Endothelial cell of umbilical vein (primary cell): ENCODE results near the gene BGN. TPM values are rescaled to one million over a fixed set of nuclear protein-coding genes. Genes with fewer than 3 reads are reported as not detected.

Experiments
- BruUV-seq: library from RNA; stranded (reverse); fragments of 400-500 nt; replicated peaks from 2 replicates; lab custom pipeline; 2021; lab: Mats Ljungman, UMichigan
- CTCF ChIA-PET: fragments of 300-600, 350-600 bp; sonication (Branson Sonifier 250); formaldehyde crosslinking; loops from one replicate; lab custom pipeline; 2021; ENCODE audit warnings: antibody characterized with exemption, inconsistent platforms; lab: Charles Lee
- POLR2A ChIA-PET: fragments of 300-600, 350-600 bp; sonication (Branson Sonifier 250); formaldehyde crosslinking; loops from one replicate; lab custom pipeline; 2021; ENCODE audit warnings: antibody characterized with exemption, inconsistent platforms; lab: Charles Lee
- DNase-seq: peaks from one replicate; pipeline ENCODE4 v3.0.0-alpha.2; 2011; ENCODE audit warnings: low read depth, low spot score
- FAIRE-seq: peaks from 2 replicates; lab custom pipeline; 2011; peaks lifted over from hg19 to GRCh38; lab: Jason Lieb, UNC
- H2AFZ ChIP-seq: 2 replicates; pipeline ENCODE4 v1.6.0; 2012; ENCODE audit warnings: low read depth, low read length, control low read depth, inconsistent platforms
- H3K27ac ChIP-seq: 2 replicates; pipeline ENCODE4 v1.5.1; 2011; ENCODE audit warnings: low read depth, mild to moderate bottlenecking, control low read depth, low read length, moderate library complexity; ENCODE audit not compliant: insufficient read depth
- H3K27me3 ChIP-seq, 2 experiments: 2 replicates each; pipeline versions ENCODE4 v1.6.0 to v1.6.1; 2011; ENCODE audit warnings: low read length in 2 of 2, mixed read lengths in 1 of 2; ENCODE audit not compliant: control insufficient read depth in 2 of 2, insufficient read depth in 2 of 2
- H3K36me3 ChIP-seq, 2 experiments: 2 replicates in 1 of 2; 3 replicates in 1 of 2; pipeline ENCODE4 v1.5.1; 2011; ENCODE audit warnings: low read length in 2 of 2, mild to moderate bottlenecking in 1 of 2, moderate library complexity in 1 of 2; ENCODE audit not compliant: control insufficient read depth in 2 of 2, insufficient read depth in 2 of 2; ENCODE audit errors: extremely low read depth in 1 of 2
- H3K4me1 ChIP-seq: 3 replicates; pipeline ENCODE4 v1.5.1; 2011; ENCODE audit warnings: mild to moderate bottlenecking, low read length; ENCODE audit not compliant: control insufficient read depth, insufficient read depth; ENCODE audit errors: extremely low read depth
- H3K4me2 ChIP-seq: 2 replicates; pipeline ENCODE4 v1.6.1; 2011; ENCODE audit warnings: low read length, control low read depth, mixed read lengths; ENCODE audit not compliant: insufficient read depth
- H3K4me3 ChIP-seq, 3 experiments: fragments of 200-600 bp in 1 of 3; sonication (generic), shearing (Covaris generic) in 1 of 3; replicated peaks in 1 of 3; 2 replicates each; pipeline ENCODE4 v1.5.1; 2011 to 2016; ENCODE audit warnings: control low read depth in 3 of 3, low read length in 3 of 3, mild to moderate bottlenecking in 2 of 3, inconsistent platforms in 1 of 3, low read depth in 1 of 3, moderate library complexity in 1 of 3; ENCODE audit not compliant: insufficient read depth in 1 of 3
- H3K79me2 ChIP-seq: 2 replicates; pipeline ENCODE4 v1.6.0; 2012; ENCODE audit warnings: low read length, inconsistent platforms; ENCODE audit not compliant: control insufficient read depth, insufficient read depth
- H3K9ac ChIP-seq: replicated peaks from 2 replicates; pipeline ENCODE3; 2011; ENCODE audit warnings: low read length, control low read depth; ENCODE audit not compliant: insufficient read depth; ENCODE audit errors: extremely low read depth
- H3K9me1 ChIP-seq: replicated peaks from 3 replicates; pipeline ENCODE4 v1.6.0; 2011; ENCODE audit warnings: mild to moderate bottlenecking, low read length; ENCODE audit not compliant: control insufficient read depth, insufficient read depth; ENCODE audit errors: extremely low read depth
- H3K9me3 ChIP-seq: replicated peaks from 2 replicates; pipeline ENCODE4 v1.5.1; 2012; ENCODE audit warnings: low read length, inconsistent platforms; ENCODE audit not compliant: control insufficient read depth, insufficient read depth
- H4K20me1 ChIP-seq: replicated peaks from 2 replicates; pipeline ENCODE3; 2011; ENCODE audit warnings: mild to moderate bottlenecking, low read length; ENCODE audit not compliant: control insufficient read depth, insufficient read depth; ENCODE audit errors: extremely low read depth
- EZH2 ChIP-seq: IDR thresholded peaks from 2 replicates; pipeline ENCODE4 v1.6.1; 2012; ENCODE audit warnings: borderline replicate concordance, low read depth, mild to moderate bottlenecking, moderate library complexity, low read length, inconsistent platforms; ENCODE audit not compliant: severe bottlenecking
- JUN ChIP-seq: IDR thresholded peaks from 2 replicates; pipeline ENCODE4 v1.6.1; 2011; ENCODE audit warnings: borderline replicate concordance, low read depth; ENCODE audit not compliant: insufficient read length, insufficient read depth
- MYC ChIP-seq: IDR thresholded peaks from one replicate; pipeline ENCODE4 v1.6.1; 2011; ENCODE audit warnings: mild to moderate bottlenecking, low read depth, low read length
- POLR2A ChIP-seq: IDR thresholded peaks from 2 replicates; pipeline ENCODE4 v1.6.1; 2012; ENCODE audit warnings: low read depth, mild to moderate bottlenecking, control low read depth, low read length
- POLR2AphosphoS5 ChIP-seq: IDR thresholded peaks from 2 replicates; pipeline ENCODE4 v1.6.1; 2012; ENCODE audit warnings: low read depth, mild to moderate bottlenecking, control low read depth, low read length, moderate library complexity; ENCODE audit not compliant: insufficient read depth
- dilution Hi-C: fragments of 300-500 bp; cut with MboI; formaldehyde crosslinking; loops from one replicate; pipeline ENCODE4 v1.15.0; 2019; ENCODE audit warnings: low sequenced_read_pairs; ENCODE audit not compliant: extremely low pct_ligation_motif_present
- intact Hi-C: fragments of 100-400 bp; cut with micrococcal nuclease; formaldehyde crosslinking; loops from one replicate; pipeline ENCODE4 v1.10.0; 2022
- polyA plus RNA-seq, 4 experiments: library from polyadenylated mRNA; depleted of rRNA in 3 of 4; stranded (reverse) in 3 of 4; unstranded in 1 of 4; fragments of >200 nt; gene quantifications; 2 replicates each; pipeline versions ENCODE4 v1.2.1 to v1.2.3, GENCODE V29; 2011 to 2012; ENCODE audit warnings: missing spikeins in 1 of 4
- total RNA-seq: library from RNA; stranded (reverse); gene quantifications from 2 replicates; pipeline ENCODE4 v1.2.3, GENCODE V29; 2021
- TF ChIP-seq, protein P1 (sequence below): IDR thresholded peaks from 2 replicates; pipeline ENCODE4 v1.6.1; 2011; ENCODE audit not compliant: insufficient read depth, insufficient read length

Gene BGN
- total and polyA plus RNA-seq, 2 donors (not counting 3 experiments of a cell fraction or from before 2014, with no cell fraction given), result 479 to 879 TPM

DNA sequence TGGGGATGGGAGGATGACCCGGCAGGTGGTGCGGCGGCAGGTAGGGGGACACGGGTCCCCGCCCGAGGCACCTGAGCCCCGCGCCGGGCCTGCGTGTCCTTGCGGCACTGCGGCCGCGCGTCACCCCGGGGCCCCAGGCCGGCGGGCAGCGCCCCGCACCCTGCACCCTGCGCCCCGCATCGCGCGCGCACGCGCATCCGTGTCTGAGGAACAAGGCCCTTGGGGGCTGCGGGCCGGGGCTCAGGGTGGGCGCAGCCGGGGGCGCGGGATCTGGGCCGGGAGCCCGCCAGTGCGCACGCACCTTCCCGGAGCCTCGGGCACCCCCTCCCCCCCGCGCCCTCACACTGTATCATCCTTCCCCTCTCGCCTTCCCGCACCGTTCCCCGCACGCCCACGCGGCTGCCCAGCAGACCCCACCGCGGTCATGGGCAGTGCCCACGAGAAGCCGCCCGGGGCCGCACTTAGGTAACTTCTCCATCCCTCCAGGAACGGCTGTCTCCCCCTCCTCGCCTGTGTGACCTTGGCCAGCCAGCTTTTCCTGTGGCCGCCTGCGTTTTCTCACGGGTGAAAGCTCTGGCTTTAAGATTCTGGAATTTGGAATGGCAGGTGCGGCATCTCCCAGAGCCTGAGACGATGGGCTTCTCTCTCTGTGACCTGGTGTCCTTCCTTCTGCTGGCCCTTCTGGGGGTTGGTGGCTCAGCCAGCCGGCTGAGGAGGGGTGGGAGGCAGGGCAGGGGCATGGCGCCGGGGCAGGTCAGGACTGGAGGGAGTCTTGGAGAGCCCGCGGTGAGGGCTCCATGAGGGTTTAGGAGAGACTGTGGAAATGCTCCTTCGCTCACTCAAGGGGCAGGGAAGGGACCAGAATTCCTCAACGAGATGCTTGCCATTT lies 23.4 kb downstream of the BGN start:
- dilution Hi-C loops (no loop called here), intact Hi-C loops (no loop called here)
- POLR2A ChIA-PET, result no interaction called here
- DNase-seq (no peak), FAIRE-seq (no peak)
- H4K20me1 ChIP-seq, result no peaks in the 10 kb centered on the region
- no peaks in the 10 kb centered on the region for H3K9me3 ChIP-seq
- CTCF ChIA-PET, result no interaction called here
- H3K9me1 ChIP-seq, result no peaks in the 10 kb centered on the region
- no peak for TF ChIP-seq POLR2A
- TF ChIP-seq, protein P1, sequence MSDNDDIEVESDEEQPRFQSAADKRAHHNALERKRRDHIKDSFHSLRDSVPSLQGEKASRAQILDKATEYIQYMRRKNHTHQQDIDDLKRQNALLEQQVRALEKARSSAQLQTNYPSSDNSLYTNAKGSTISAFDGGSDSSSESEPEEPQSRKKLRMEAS, result no peak
- peak; percentile 88 for TF ChIP-seq EZH2
- no peak overlapping the region for H3K27ac ChIP-seq
- peaks cover 19 to 26% of the 10 kb centered on the region in 2 experiments for H3K27me3 ChIP-seq
- H3K4me1 ChIP-seq, result no peaks in the 10 kb centered on the region
- H3K4me2 ChIP-seq, result no peak overlapping the region
- H3K4me3 ChIP-seq, result no peak overlapping the region
- no peak overlapping the region for H2AFZ ChIP-seq
- no peak overlapping the region for H3K9ac ChIP-seq
- H3K36me3 ChIP-seq, result no peaks in the 10 kb centered on the region
- H3K79me2 ChIP-seq, result no peaks in the 10 kb centered on the region
- BruUV-seq, result no TSS peak

DNA sequence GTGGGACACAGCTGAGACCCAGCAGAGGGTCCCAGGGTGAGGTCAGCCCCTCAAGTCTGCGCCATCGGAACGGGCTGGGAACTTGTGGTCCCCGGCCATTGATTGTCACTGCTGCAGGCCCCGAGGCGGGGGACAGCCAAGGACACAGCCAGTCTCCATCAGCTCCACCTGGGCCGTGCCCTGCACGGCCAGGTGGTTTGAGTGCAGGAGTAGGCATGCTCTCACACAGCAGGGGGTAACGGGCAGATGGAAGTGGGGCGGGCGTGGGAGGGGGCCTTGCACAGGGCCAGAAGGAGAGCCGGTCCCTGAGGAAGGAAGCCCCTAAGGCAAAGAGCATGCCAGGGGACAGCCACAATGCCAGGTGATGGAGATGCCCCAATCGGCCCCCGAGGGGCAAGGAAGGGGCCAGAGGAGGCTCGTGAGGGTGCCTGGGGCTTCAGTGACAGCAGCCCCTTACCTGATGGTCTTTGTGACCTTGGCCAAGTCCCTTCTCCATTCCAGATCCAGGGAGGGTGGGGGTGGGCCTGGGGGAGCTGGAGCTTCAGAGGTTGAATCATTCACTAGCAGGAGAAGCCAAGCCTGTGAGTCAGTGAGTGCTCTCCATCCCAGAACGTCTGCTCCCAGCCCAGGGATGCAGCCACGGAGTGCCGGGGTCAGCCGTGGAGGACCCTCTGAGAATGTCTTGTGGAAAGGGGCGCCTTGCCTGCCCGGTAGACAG lies 24.9 kb downstream of the BGN start:
- no peaks in the 10 kb centered on the region for H4K20me1 ChIP-seq
- no peaks in the 10 kb centered on the region for H3K9me1 ChIP-seq
- ChIA-PET POLR2A (no interaction called here), CTCF (interaction anchor here (1.0 kb wide), 1 partner anchor 20 kb away, joined by 4 read pairs; no protein-coding TSS in a partner anchor)
- no peak overlapping the region for H3K4me2 ChIP-seq
- H3K4me3 ChIP-seq, result no peak overlapping the region
- H3K27me3 ChIP-seq, result peaks cover 19 to 29% of the 10 kb centered on the region in 2 experiments
- no peaks in the 10 kb centered on the region for H3K9me3 ChIP-seq
- intact Hi-C loops, result no loop called here
- no peak overlapping the region for H3K27ac ChIP-seq
- no TSS peak for BruUV-seq
- no peaks in the 10 kb centered on the region for H3K79me2 ChIP-seq
- H3K9ac ChIP-seq, result no peak overlapping the region
- DNase-seq (no peak), FAIRE-seq (no peak)
- TF ChIP-seq, protein P1, result no peak
- TF ChIP-seq EZH2 (no peak), MYC (no peak), JUN (no peak), POLR2AphosphoS5 (no peak), POLR2A (no peak)
- no peak overlapping the region for H2AFZ ChIP-seq
- H3K36me3 ChIP-seq, result no peaks in the 10 kb centered on the region
- dilution Hi-C loops, result no loop called here
- no peaks in the 10 kb centered on the region for H3K4me1 ChIP-seq
